ENCODE data around the gene LRCOL1.
"Not testable (repeated sequence)": the region's sequence is repeated elsewhere in the genome, so short reads cannot be mapped to it uniquely, and the experiment has no call there.

The LRCOL1 gene

GRCh38 chr12:132601171-132601883 lies 9.1 kb downstream of the LRCOL1 start:
- DNase-seq (ENCODE audit: low read depth in 2 of 2) = no peak

GRCh38 chr12:132600048-132601032 lies 10.0 kb downstream of the LRCOL1 start:
- DNase-seq (ENCODE audit: low read depth in 2 of 2) = no peak

- not testable (repeated sequence) for DNase-seq (ENCODE audit: low read depth in 2 of 2)
Measured at GRCh38 chr12:132599502-132599901, 10.9 kb downstream of the LRCOL1 start.

GRCh38 chr12:132597333-132598316 lies 12.8 kb downstream of the LRCOL1 start:
- DNase-seq (ENCODE audit: low read depth in 2 of 2) = no peak

- no peak for DNase-seq (ENCODE audit: low read depth in 2 of 2)
Measured at GRCh38 chr12:132596016-132596415, 14.4 kb downstream of the LRCOL1 start.

- DNase-seq (ENCODE audit: low read depth in 2 of 2) = no peak
Measured at GRCh38 chr12:132595183-132595582, 15.2 kb downstream of the LRCOL1 start.

GRCh38 chr12:132593938-132594358 lies 16.4 kb downstream of the LRCOL1 start:
- no peak for DNase-seq (ENCODE audit: low read depth in 2 of 2)

- DNase-seq (ENCODE audit: low read depth in 2 of 2) = no peak
Measured at GRCh38 chr12:132593521-132593920, 16.9 kb downstream of the LRCOL1 start.

- no peak for DNase-seq (ENCODE audit: low read depth in 2 of 2)
Measured at GRCh38 chr12:132593071-132593470, 17.3 kb downstream of the LRCOL1 start.

GRCh38 chr12:132592282-132592970 lies 18.0 kb downstream of the LRCOL1 start:
- no peak for DNase-seq (ENCODE audit: low read depth in 2 of 2)

- DNase-seq (ENCODE audit: low read depth in 2 of 2) = no peak
Measured at GRCh38 chr12:132591107-132591935, 19.1 kb downstream of the LRCOL1 start.

GRCh38 chr12:132588821-132589669 lies 21.3 kb downstream of the LRCOL1 start:
- DNase-seq (ENCODE audit: low read depth in 2 of 2) = no peak

GRCh38 chr12:132588319-132588718 lies 22.1 kb downstream of the LRCOL1 start:
- DNase-seq (ENCODE audit: low read depth in 2 of 2) = no peak

GRCh38 chr12:132587781-132588180 lies 22.6 kb downstream of the LRCOL1 start:
- no peak for DNase-seq (ENCODE audit: low read depth in 2 of 2)

GRCh38 chr12:132586929-132587328 lies 23.5 kb downstream of the LRCOL1 start:
- no peak for DNase-seq (ENCODE audit: low read depth in 2 of 2)

GRCh38 chr12:132585177-132585576 lies 25.2 kb downstream of the LRCOL1 start:
- DNase-seq (ENCODE audit: low read depth in 2 of 2) = no peak

GRCh38 chr12:132584429-132584828 lies 26.0 kb downstream of the LRCOL1 start:
- no peak for DNase-seq (ENCODE audit: low read depth in 2 of 2)

GRCh38 chr12:132583736-132584135 lies 26.6 kb downstream of the LRCOL1 start:
- no peak for DNase-seq (ENCODE audit: low read depth in 2 of 2)

GRCh38 chr12:132583411-132583710 lies 27.0 kb downstream of the LRCOL1 start:
- DNase-seq (ENCODE audit: low read depth in 2 of 2) = no peak

Data from activated CD4-positive, alpha-beta T cell treated with anti-CD3 and anti-CD28 coated beads for 24 hours (primary cell).